ENCODE measurements around the gene FAAP100.

- TF ChIP-seq ATF3 (CRISPR knock-in tag; conservative IDR thresholded peaks at IDR 0.05) (no peak), CTCF (IDR thresholded peaks at IDR 0.05) (no peak), ETV6 (CRISPR knock-in tag; IDR thresholded peaks at IDR 0.05) (no peak), ZSCAN18 (CRISPR knock-in tag; IDR thresholded peaks at IDR 0.05) (no peak), SP1 (CRISPR knock-in tag; conservative IDR thresholded peaks at IDR 0.05) (no peak), TCF7 (CRISPR knock-in tag; IDR thresholded peaks at IDR 0.05; ENCODE audit: low read depth) (no peak)
These were observed 35.7 kb downstream of the FAAP100 start for GRCh38 chr17:81516439-81516838.
